HG03565 (cell line): ENCODE results near the gene LGI4.

Source experiments
- ATAC-seq: cut with Tn5 transposase; IDR thresholded peaks from one replicate; pipeline ENCODE4 v1.9.1; 2021; ENCODE audit warnings: mild to moderate bottlenecking, moderate library complexity; ENCODE audit not compliant: unreplicated experiment

The LGI4 gene

GRCh38 chr19:35134601-35135242 lies at the start of gene LGI4:
LGI4 (minus strand) TSS chr19:35135059; CDS start chr19:35134680, 379 bp downstream.
- ATAC-seq: no peak

GRCh38 chr19:35184267-35184666 lies 49.4 kb upstream of the LGI4 start:
- ATAC-seq: no peak

GRCh38 chr19:35181387-35181786 lies 46.5 kb upstream of the LGI4 start:
- ATAC-seq: no peak

GRCh38 chr19:35179830-35180229 lies 45.0 kb upstream of the LGI4 start:
- no peak for ATAC-seq

- no peak for ATAC-seq
Observed at GRCh38 chr19:35178701-35179100, 43.8 kb upstream of the LGI4 start.

- ATAC-seq: no peak
Observed at GRCh38 chr19:35177377-35178274, 42.8 kb upstream of the LGI4 start.

GRCh38 chr19:35176181-35176570 lies 41.3 kb upstream of the LGI4 start:
- no peak for ATAC-seq

- ATAC-seq: no peak
Observed at GRCh38 chr19:35174226-35174625, 39.4 kb upstream of the LGI4 start.

GRCh38 chr19:35171730-35172129 lies 36.9 kb upstream of the LGI4 start:
- no peak for ATAC-seq

- ATAC-seq: no peak
Observed at GRCh38 chr19:35170359-35171061, 35.7 kb upstream of the LGI4 start.

- no peak for ATAC-seq
Observed at GRCh38 chr19:35169221-35169995, 34.5 kb upstream of the LGI4 start.

GRCh38 chr19:35168196-35168595 lies 33.3 kb upstream of the LGI4 start:
- no peak for ATAC-seq

- ATAC-seq: no peak
Observed at GRCh38 chr19:35167251-35168119, 32.6 kb upstream of the LGI4 start.

GRCh38 chr19:35166100-35167063 lies 31.5 kb upstream of the LGI4 start:
- no peak for ATAC-seq

GRCh38 chr19:35165200-35166058 lies 30.6 kb upstream of the LGI4 start:
- ATAC-seq: no peak

GRCh38 chr19:35164418-35164817 lies 29.6 kb upstream of the LGI4 start:
- ATAC-seq: no peak

GRCh38 chr19:35162471-35163326 lies 27.8 kb upstream of the LGI4 start:
- no peak for ATAC-seq
